Measurements from ENCODE around the gene PLCL2.

The PLCL2 gene

DNA sequence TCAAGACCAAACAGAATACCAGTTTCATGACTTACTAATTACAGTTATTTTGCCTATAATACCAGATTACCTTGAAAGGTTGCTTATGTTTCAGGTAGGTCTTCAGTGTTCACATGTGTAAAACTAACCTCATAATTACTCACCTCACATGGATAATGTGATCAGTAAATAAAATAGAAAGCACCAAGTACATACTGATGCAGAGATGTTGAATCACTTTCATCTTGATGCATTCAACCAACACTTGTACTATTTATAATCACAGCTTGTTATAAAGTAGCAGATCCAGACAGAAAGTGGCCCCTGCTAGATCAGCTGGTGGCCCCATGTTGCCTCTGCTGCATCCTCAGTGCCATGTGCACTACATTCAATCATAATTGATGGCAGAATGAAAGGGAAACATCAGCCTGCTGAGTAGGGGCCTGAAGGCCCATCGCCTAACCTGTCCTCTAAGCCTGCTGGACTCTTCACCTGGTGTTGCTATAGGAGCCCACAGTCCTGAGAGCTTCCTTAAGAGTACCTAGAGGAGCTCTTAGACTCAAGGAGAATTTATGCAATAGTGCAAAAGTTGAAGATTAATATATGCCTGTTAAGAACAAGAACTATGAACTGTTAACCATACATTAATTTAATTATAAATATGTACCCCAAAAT is 154.3 kb downstream of the PLCL2 start:
- no peak for DNase-seq

DNA sequence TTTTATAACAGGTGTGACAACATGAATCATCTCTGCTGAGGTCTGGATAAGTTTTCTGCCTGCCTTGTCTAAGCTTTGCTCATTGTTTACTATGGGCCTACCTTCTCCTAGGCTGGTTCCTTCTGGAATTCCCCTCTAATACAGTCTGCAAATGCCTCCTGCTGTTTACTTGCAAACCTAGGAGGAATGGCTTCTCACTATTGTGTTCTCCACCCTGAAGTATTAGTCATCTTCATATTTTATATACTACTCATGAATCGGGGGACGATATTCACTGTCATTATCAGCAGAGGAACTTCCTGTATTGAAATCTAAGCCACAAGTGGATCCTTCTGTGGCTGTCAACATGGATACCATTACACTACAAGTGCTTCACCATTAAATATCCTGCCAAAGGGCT is 154.8 kb downstream of the PLCL2 start:
- no peak for DNase-seq

DNA sequence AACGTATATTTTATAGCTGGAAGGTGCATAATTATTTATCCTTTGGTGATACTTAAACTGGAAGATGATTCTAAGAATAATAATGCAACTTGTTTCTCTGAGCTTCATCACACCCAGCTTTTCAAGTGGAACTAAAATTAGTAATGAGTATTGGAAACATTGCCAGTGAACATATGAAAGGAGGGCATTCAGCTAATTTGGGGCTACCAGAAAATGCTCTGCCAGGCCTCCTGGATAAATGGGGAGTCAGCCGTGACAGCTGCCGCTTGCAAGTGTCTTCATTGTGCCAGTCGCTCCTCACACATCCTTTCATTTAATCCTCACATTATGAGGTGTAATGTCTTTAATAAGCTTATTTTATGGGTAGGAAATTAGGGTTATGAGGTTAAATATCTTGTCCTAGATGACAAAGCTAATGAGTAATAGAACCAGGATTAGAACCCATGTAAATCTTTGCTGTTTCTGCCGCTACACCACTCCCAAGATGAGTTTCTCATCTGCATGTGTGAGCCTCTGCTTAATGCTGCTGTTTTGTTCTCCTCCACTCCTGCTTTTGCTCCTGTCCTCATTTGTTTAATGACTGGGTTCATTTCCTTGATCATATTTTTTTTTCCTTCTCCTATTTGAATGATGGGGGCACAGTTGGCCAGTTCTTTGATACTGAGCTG is 155.7 kb downstream of the PLCL2 start:
- DNase-seq: peak in 8 of 58 donors; percentile 4 to 31 (median 14)

DNA sequence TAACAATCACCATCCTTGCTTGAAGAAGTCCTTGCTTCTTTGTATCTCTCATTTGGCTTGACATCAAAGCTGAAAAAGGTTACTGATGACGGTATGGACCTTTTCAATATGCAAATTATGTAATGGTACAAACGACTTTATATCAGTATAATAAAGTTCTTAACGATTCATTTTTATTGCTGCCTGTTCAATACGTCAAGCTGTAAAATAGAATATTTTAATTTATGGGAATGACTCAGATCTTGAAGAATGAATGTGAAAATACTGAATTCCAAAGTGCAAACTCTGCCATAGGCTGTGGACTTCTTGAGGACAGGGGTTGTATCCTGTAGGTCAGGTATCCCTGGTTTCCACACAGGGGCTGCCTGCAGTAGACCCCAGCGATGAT is 156.2 kb downstream of the PLCL2 start:
- no peak for DNase-seq

DNA sequence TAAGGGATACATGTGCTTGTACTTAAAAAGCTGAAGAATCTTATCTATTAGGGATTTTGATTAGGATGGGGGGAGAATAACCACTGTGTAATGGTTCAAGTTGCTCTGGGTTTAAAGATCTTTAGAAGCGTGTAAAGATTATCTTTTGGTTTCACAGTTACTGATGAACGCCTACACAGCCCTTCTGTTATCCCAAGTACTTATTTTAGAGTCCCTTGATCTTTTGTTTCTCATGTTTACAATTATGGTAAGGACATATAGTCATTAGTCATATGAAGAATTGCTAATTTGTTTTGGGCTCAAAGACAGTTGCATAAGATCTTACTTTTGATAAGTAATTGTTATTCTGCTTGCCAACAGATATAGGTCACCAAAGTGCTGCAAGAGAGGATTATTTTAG is 160.1 kb downstream of the PLCL2 start:
- DNase-seq: no peak

DNA sequence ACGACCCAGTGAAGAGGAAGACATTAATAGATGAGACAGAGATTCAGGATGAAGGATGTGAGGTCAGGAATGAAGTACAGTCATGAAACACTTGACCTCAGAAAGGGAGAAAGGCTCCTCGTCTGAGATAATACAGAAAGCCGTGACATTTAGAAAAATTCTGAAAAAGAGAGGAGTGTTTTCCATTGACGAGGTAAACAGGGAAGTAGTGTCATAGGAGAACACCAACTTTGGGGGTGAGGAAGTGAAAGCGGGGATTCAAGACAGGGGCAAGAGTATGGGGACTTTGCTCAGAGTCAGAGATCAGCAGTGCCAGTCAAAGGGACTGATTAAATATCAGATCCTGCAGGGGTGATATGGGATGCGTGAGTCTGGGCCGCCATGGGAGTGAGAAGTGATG is 160.9 kb downstream of the PLCL2 start:
- DNase-seq: peak in 1 of 58 donors; percentile 14

DNA sequence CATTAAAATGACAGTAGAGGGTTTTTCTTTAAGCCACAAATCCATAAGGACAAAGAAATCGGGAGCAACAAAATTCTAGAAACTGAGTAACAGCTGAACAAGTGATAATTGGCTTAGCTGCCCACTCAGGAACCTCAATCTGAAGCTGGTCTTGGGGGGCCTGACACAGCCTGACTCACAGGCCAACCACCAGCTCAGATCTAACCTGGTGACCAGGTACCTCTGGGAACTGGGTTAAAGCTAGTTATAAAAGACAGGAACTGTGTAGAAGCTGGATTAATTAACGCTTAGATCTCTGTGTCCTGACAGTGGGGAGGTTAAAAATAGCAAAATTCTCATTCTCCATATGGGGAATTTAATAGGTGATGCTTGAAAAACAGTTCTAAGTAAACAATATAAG is 161.9 kb downstream of the PLCL2 start:
- no peak for DNase-seq

DNA sequence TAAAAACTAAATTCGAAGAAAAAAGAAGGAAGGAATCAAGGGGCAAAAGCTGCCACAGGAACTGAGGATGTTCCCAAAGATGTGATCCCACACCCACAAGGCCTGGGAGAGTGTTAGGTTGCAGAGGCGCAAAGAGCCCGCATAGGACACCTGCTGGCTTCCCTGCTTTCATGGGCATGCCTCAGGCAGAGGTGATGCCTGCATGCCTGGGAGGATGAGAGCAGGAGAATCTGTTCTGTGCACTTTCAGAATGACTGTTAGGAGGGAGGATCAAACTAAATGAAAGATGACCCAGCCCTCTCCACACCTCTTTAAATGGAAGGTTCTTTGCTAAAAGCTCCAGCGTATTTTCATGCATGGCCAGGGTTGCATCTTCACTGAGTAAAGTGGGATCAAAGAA is 162.4 kb downstream of the PLCL2 start:
- DNase-seq: no peak

DNA sequence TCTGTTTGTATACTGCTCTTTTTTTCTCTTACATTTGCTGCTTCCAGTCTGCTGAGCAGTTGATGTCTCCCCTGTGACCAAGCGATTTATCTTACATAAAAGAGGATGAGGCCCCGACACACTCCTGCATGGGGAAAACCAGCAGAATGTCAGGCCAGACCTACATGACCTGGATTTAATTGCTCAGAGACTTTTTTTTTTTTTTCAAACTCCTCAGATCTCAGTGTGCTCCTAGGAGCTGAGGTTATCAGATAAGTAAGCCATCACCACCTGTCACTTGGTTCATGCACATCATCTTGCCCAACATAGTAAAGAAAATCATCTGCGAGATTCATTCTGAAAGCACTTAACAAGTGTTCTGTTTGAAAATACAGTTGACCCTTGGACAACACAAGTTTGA is 163.1 kb downstream of the PLCL2 start:
- no peak for DNase-seq

DNA sequence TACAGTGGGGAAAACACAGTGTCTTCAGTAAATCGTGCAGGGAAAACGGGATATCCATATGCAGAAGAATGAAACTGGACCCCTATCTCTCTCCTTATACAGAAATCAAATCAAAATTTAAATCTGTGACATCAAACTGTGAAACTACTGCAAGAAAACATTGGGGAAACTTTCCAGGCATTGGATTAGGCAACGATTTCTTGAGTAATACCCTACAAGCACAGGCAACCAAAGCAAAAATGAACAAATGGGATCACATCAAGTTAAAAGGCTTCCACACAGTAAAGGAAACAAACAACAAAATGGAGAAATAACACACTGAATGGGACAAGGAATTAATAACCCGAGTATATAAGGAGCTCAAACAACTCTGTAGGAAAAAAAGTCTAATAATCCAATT is 165.3 kb downstream of the PLCL2 start:
- no peak for DNase-seq

DNA sequence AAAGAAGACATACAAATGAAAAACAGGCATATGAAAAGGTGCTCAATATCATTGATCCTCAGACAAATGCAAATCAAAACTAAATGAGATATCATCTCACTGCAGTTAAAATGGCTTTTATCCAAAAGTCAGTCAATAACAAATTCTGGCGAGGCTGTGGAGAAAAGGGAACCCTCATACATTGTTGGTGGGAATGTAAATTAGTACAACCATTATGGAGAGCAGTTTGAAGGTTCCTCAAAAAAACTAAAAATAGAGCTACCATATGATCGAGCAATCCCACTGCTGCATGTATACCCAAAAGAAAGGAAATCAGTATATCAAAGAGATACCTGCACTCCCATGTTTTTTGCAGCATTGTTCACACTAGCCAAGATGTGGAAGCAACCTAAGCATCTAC is 165.8 kb downstream of the PLCL2 start:
- DNase-seq: no peak

DNA sequence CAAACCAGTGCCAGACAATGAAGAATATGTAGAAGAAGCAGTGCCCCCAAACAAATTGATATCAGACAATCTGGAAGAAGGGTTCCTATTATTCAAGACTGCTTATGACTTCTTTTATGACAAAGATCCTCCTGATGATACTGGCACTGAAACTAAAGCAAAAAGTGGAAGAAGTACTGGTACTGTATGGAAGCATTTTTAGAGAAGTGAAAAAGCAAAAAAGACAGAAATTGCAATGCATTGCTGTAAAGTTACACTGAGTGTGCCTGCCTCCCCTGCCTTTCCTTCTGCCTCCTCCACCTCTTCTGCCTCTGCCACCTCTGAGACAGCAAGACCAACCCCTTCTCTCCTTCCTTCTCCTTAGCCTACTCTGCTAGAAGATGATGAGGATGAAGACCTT is 167.6 kb downstream of the PLCL2 start:
- DNase-seq: no peak

DNA sequence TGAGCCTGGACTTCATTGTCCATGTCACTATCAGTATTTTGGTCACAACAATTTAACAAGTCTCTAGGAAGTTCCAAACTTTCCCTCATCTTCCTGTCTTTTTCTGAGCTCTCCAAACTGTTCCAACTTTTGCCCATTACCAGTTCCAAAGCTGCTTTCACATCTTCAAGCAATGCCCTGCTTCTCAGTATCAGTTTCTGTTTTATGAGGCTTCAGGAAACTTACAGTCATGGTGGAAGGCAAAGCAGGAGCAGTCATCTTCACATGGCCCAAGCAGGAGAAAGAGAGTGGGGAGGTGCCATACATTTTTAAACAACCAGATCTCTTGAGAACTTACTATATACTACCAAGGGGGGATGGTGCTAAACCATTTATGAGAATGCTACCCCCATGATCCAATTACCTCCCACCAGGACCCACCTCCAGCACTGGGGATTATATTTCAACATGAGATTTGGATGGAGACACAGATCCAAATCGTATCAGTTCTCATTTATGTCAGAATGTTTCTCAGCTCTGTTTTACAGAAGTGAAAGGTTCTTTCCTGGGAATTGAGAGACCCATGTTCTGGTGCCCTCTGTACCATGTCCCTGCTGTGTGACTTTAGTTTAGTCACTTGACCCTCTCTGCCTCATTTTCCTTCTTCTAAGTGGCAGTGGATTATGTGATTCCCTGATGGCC is 169.7 kb downstream of the PLCL2 start:
- no peak for DNase-seq

DNA sequence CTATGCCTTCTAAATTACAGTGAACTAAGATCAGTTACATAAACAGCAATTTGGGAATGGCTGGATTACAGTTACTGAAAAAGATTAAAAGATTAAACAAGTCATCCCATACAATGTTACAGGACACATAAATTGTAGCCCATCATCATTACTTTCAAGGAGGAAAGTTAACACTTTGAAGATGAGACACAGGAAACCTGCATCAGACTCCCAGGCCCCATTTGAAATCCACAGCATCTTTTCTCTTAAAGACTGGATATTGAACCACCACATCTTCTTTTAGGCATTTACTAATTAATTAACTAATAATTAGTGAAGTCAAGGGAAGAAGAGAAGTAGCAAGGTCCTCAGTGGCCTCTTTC is 170.2 kb downstream of the PLCL2 start:
- DNase-seq: no peak

DNA sequence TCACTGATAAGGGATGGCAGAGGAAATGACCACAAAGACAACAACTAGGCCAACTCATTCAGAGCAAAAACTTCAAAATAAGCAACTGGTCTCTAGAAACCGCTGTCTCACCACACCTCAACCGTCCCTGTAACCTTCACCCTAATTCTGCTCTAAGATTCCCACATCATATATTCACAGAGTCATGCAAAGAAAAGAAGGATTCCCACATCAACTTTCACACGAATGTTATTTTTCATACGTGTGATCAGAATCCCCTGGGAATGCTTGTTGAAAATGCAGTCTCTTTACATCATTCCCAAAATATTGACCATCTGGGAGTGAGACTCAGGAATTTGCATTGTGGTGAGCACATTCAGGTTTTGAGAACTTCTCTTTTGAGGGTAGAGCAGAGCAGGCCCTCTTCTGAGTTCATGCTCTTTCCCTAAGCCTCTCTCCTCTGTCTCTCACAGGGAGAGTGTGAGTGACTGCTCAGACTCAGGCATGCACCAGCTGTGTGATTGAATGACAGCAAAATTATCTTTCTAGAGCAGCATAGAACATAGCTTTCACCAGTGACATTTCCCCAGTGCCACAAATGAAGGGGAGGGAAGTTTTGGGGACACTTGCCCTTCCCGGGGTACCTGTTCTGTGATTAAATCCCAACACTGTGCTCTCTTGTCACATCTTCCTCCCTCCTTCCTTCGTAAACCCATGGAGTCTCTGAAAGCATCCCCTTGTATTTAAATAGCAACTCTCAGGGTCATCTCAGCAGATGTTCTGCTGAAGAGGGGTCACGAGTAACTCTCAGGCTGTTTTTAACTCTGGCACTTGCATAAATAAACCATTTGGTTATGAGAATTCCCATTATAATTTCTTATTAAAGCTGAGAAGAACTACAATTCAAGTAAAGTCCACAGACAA is 170.9 kb downstream of the PLCL2 start:
- DNase-seq: no peak

DNA sequence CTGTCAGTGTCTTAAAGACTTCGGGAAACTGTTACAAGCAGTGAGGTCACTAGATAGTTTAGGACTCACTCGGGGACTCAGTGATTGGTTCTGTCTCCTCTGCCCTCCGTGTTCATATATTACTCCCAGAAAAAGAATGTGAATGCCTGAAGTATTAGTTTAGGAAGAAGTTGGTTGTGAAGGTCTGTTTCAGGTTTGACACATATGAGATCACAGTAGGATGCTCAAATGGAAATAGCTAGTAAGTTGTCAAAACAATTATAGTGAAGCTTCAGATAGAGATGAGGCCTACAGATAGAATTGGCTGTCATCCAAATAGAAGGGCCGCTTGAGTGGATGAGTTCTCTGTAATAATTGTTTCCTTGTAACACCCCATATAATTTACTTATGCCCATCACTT is 172.6 kb downstream of the PLCL2 start:
- DNase-seq: no peak

DNA sequence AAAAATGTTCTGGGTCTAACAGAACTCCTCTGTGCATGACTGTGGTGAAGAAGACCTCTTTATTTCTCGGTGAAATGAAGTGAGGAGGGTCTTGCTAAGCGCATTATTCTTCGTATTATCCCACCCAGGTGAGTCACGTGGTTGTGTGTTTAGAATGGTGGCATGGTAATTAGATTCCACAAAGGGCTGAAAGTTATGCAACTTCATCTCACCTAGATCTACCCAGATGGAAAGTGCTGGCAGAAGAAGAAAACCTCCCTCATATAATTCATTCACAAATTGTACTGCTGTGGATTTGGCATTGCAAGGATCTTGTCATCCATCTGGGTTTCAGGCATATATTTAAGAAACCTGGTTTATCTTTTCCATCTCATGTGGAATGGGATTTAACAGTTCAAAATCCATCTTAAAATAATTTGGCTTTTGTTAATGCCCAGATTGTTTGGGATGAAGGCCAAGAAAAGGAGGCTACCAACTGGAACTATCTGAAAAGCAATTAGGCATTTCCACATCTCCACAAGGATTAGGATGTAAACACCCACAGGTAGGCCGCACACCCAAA is 175.3 kb downstream of the PLCL2 start:
- peak in 3 of 58 donors; percentile 9 to 25 (median 19) for DNase-seq

DNA sequence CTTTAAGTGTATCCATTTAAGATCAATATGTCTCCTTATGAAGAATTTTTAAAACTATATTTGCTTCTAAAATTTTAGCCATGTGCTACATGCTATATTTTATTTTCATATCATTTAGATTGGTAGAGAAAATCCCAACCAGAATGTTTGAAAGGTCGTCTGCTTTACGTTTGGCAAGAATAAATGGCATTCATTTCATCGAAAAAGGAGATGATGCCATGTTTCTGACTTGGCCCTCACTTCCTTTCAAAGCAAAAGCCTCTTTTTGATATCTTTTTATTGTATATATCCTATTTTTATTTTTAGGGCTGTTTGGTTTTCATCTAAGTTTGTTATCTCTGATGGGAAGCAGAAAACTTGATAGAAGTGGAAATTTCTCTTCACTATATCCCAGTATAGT is 176.2 kb downstream of the PLCL2 start:
- DNase-seq: no peak

DNA sequence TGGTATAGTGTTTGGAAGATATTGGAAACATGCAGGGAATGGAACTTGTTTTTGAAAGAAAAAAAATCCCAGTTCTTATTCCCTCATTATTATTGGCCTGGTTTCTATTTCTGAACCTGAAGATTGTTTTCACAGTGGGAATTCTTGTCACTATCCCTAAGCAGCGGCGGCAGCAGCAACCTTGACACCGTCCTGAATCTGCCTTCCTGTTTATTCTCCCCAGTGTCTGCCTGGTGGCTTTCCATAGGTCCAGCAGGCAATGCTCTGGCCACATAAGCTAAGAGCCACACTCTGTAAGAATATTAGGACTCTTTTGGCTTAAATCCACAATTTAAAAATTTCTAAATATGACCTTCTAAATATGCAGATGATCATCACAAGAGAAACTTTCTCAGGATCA is 178.0 kb downstream of the PLCL2 start:
- no peak for DNase-seq

DNA sequence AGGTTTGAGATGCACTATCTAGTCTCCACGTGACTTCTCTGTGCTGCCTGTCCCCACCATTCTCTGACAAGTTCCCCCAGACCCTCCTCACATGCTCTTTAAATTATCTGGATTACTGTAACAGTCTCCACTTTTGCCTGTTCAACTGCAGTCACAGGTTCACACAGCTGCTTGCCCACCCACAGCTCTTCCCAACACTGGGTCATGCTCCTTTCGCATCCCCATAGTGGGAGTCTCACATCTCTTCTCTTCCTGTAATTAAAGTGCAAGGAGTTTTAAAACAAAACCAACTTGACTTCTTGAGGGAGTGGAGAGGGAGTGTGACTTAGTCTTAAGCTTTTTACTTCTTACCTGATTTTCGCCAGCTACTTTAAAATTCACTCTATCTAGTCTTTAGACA is 178.8 kb downstream of the PLCL2 start:
- no peak for DNase-seq

DNA sequence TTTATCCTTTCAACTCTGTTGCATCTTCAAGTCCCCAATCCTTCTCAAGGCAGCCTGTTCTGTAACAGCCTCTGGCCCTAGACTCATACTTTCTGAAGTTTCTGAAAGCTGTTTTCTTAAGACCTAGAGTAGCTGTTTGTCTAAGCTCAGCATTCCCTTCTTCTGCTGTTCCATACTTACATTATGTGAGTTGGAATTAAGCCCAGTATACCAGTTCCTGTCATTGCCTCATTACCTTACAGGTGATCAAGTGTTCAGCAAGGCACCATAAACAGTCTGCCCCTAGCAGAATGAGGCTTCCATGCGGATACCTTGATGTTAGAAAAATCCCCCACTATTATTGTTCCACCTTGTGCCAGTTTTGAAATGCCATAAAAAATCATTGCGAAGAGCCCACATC is 180.6 kb downstream of the PLCL2 start:
- DNase-seq: no peak

DNA sequence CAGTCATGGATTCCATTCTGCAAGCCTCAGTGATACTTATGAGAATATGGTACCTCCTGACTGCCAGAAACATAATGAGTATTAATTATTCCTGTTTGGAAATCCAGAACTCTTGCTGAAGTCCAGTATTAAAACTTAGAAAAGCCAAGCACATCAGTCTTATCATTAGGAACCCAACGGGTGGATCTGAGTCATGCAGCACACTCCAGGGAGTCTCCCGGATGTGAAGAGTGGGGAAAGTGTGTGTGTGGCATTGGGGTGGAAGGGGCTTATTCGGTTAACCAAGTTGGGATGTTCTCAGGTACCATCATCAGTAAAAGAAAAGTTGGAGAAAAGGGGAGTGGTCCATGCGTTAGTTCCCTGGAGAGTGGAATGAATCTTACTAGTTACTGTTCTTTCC is 181.1 kb downstream of the PLCL2 start:
- no peak for DNase-seq

All from anterior cingulate cortex (tissue), 58 donors.